GM12801 (cell line): ENCODE data around the gene CACNA1A.

Experiments used
- TF ChIP-seq, protein P1 (sequence below): IDR thresholded peaks from one replicate; pipeline ENCODE4 v1.5.1; 2011; ENCODE audit warnings: control low read depth; ENCODE audit not compliant: insufficient read length; ENCODE audit errors: extremely low read depth

The CACNA1A gene

DNA sequence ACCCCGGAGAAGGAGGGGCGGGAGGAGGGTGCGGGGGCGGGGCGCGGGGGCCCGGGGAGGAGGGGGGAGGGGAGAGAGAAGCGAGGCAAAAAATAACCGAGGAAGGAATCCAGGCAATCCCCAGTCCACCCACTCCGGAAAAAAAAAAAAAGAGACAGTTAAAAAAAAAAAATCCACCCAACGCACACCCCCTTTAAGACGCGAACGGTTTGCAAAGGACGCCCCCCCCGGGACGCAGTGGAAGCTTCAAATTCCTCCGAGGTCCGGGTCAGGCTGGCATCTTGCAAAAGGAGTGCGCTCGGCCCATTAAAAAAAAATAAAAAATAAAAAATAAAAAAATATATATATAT is at the start of gene CACNA1A:
Gene CACNA1A, minus strand, starts transcription at position 9 of the 350 bp plus-strand sequence. CDS start 255 bp downstream, outside the sequence.
- TF ChIP-seq, protein P1, sequence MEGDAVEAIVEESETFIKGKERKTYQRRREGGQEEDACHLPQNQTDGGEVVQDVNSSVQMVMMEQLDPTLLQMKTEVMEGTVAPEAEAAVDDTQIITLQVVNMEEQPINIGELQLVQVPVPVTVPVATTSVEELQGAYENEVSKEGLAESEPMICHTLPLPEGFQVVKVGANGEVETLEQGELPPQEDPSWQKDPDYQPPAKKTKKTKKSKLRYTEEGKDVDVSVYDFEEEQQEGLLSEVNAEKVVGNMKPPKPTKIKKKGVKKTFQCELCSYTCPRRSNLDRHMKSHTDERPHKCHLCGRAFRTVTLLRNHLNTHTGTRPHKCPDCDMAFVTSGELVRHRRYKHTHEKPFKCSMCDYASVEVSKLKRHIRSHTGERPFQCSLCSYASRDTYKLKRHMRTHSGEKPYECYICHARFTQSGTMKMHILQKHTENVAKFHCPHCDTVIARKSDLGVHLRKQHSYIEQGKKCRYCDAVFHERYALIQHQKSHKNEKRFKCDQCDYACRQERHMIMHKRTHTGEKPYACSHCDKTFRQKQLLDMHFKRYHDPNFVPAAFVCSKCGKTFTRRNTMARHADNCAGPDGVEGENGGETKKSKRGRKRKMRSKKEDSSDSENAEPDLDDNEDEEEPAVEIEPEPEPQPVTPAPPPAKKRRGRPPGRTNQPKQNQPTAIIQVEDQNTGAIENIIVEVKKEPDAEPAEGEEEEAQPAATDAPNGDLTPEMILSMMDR: no peak

DNA sequence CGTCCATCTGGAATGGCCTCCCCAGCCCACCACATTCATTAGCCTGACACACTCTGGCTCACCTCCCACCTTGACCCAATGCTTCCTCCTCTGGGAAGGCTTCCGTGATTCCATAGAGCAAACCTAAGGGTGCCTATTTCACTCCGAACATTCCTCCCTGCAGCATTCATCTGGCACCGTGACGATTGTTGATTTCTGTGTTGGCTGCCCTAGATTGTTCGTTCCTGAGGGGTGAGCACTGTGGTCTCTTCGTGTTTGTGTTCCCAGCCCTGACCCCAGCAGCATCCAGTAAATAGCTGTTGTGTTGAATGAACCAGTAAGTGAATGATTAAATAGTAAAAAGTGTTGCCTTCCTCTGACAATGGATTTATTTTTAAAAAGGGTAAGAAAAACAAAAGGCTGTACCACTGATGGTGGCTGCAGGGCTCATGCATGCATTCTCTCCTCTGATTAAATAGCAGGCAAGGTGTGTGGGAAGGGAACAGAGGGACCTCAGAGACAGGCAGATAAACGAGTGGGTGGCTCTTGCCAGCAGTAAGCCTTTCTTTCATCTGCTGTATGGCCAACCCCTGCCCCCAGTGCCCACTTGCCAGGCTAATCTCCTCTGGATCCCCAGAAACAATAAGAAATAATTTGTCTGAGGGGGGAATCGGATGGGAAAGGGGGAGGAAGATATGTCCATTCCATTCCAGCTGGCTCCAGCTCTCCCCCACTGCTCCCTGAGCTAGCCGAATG is 48.4 kb upstream of the CACNA1A start:
- TF ChIP-seq, protein P1: no peak

DNA sequence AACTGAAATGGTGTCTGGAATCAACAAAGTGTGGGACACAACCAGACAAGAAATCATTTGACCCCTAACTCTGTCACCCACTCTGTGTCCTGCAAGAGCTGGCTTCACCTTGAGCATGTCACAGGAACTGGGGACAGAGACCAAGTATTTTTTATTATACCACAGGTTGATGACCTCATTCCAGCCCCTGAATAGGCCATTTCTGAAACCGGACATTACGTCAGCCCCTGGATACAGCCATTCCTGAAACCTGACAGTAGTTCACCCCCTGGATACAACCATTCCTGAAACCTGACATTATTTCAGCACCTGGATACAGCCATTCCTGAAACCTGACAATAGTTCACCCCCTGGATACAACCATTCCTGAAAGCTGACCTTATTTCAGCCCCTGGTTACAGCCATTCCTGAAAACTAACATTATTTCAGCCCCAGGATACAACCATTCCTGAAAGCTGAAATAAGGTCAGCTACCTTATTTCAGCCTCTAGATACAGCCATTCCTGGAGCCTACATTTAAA is 47.7 kb upstream of the CACNA1A start:
- TF ChIP-seq, protein P1: no peak

DNA sequence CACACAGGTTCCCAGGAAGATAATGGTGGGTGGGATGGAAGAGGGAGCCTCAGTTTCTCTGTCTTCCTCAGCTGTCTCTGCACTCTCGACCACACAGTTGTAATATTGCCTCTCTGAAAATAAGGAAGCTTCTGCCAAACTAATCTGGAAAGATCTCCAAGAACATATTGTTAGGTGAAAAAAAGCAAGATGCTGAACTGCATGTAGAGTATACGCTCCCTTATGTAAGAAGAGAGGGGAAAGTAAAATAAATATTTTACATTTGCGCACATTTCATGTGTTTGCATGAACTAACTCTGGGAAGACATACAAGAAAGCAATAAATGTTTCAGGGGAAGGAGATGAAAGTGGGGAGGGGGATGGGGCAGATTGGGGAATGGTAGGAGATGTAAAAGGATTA is 41.9 kb upstream of the CACNA1A start:
- TF ChIP-seq, protein P1: no peak

DNA sequence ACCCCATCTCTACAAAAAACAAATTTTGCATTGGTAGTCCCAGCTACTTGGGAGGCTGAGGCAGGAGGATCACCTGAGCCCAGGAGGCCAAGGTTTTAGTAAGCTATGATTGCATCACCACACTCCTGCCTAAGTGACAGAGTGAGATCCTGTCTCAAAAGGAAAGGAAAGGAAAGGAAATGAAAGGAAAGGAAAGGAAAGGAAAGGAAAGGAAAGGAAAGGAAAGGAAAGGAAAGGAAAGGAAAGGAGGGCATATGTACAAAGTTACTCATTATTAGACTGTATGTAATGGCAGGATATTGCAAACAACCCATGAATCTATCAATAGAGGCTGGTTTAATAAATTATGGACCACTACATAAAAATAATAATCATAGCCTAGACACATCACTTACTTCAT is 40.8 kb upstream of the CACNA1A start:
- TF ChIP-seq, protein P1: no peak

DNA sequence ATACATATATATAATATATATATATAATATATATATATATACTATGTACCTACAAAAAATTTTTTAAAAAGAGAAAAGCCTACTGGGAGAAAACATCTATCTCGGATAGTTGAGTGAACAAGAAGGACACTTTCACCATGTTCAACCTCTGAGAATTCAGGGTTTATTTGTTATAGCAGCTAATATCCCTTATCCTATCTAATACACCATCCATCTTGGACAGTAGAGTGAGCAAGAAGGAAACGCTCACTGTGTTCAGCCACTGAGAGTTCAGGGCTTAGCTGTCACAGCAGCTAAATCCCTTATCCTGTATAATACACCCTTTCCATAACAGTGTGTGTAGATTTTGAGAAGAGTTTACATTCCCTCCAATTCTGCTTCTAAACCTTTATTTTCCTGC is 38.1 kb upstream of the CACNA1A start:
- TF ChIP-seq, protein P1: no peak

DNA sequence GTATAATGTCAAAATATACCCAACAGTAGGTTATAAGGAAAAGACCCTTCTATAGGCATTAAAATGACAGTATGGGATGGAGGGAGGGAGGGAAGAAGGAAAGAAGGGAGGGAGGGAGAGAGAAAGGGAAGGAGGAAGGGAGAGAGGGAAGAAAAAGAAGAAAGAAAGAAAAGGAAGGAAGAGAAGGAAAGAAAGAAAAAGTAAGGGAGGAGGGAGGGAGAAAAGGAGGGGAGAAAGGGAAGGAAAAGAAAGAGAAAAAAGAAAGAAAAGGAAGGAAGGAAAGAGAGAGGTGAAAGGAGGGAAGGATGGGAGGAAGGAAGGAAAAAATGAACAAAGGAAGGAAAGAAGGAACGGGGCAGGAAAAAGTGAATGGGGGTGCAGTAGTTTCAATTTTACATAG is 35.3 kb upstream of the CACNA1A start:
- TF ChIP-seq, protein P1: no peak
